H9 (cell line): ENCODE data around the gene MOXD1. TPM values are rescaled to one million over a fixed set of nuclear protein-coding genes. Genes with fewer than 3 reads are reported as not detected.

Source experiments
- DNase-seq: peaks from one replicate; pipeline ENCODE4 v3.0.0-alpha.2; 2017
- H2AFZ ChIP-seq: one replicate; pipeline ENCODE4 v1.6.1; 2013; ENCODE audit warnings: mild to moderate bottlenecking, low read length, control low read depth, moderate library complexity
- H2AK5ac ChIP-seq: 2 replicates; pipeline ENCODE4 v1.6.1; 2013; ENCODE audit warnings: low read length, control low read depth, mixed read lengths; ENCODE audit not compliant: insufficient read length
- H2BK120ac ChIP-seq: one replicate; pipeline ENCODE4 v1.6.1; 2013; ENCODE audit warnings: low read depth, mild to moderate bottlenecking, low read length, control low read depth, inconsistent platforms; ENCODE audit not compliant: poor library complexity, severe bottlenecking
- H2BK12ac ChIP-seq: 2 replicates; pipeline ENCODE4 v1.6.1; 2013; ENCODE audit warnings: low read length, control low read depth, mixed read lengths, low read depth; ENCODE audit not compliant: insufficient read length
- H2BK15ac ChIP-seq: 2 replicates; pipeline ENCODE4 v1.6.1; 2013; ENCODE audit warnings: low read depth, low read length, control low read depth
- H2BK20ac ChIP-seq: one replicate; pipeline ENCODE4 v1.6.1; 2013; ENCODE audit warnings: low read depth, mild to moderate bottlenecking, low read length, control low read depth, inconsistent platforms; ENCODE audit not compliant: poor library complexity, severe bottlenecking
- H2BK5ac ChIP-seq: 2 replicates; pipeline ENCODE4 v1.6.1; 2013; ENCODE audit warnings: low read length, control low read depth, mixed read lengths; ENCODE audit not compliant: insufficient read length
- H3K14ac ChIP-seq: 2 replicates; pipeline ENCODE4 v1.6.1; 2013; ENCODE audit warnings: low read length, control low read depth; ENCODE audit not compliant: insufficient read depth
- H3K18ac ChIP-seq: 2 replicates; pipeline ENCODE4 v1.6.1; 2013; ENCODE audit warnings: low read depth, mild to moderate bottlenecking, mixed read lengths, low read length, control low read depth; ENCODE audit not compliant: insufficient read length
- H3K23ac ChIP-seq: 2 replicates; pipeline ENCODE4 v1.6.1; 2013; ENCODE audit warnings: low read length, control low read depth, mixed read lengths, low read depth; ENCODE audit not compliant: insufficient read length
- H3K23me2 ChIP-seq: 2 replicates; pipeline ENCODE4 v1.6.1; 2013; ENCODE audit warnings: low read depth, mild to moderate bottlenecking, mixed read lengths, low read length, control low read depth; ENCODE audit not compliant: insufficient read length, poor library complexity, severe bottlenecking
- H3K27ac ChIP-seq: 2 replicates; pipeline ENCODE4 v1.5.1; 2013; ENCODE audit warnings: low read length, control low read depth, mixed read lengths, low read depth; ENCODE audit not compliant: insufficient read length
- H3K27me3 ChIP-seq: 2 replicates; pipeline ENCODE4 v1.6.1; 2013; ENCODE audit warnings: low read length, control low read depth, inconsistent platforms; ENCODE audit not compliant: insufficient read depth
- H3K4ac ChIP-seq: 2 replicates; pipeline ENCODE4 v1.6.1; 2013; ENCODE audit warnings: low read depth, mild to moderate bottlenecking, control low read depth, inconsistent platforms, low read length, moderate library complexity
- H3K4me1 ChIP-seq: 2 replicates; pipeline ENCODE4 v1.6.1; 2013; ENCODE audit warnings: low read length, control low read depth, inconsistent platforms; ENCODE audit not compliant: insufficient read depth
- H3K4me2 ChIP-seq: 2 replicates; pipeline ENCODE4 v1.6.1; 2013; ENCODE audit warnings: low read length, control low read depth, mixed read lengths; ENCODE audit not compliant: insufficient read length, insufficient read depth
- H3K56ac ChIP-seq: 2 replicates; pipeline ENCODE4 v1.6.1; 2013; ENCODE audit warnings: low read depth, mild to moderate bottlenecking, mixed read lengths, low read length, control low read depth; ENCODE audit not compliant: insufficient read length
- H3K79me1 ChIP-seq: 2 replicates; pipeline ENCODE4 v1.6.1; 2013; ENCODE audit warnings: low read depth, mild to moderate bottlenecking, moderate library complexity, low read length, control low read depth, inconsistent platforms; ENCODE audit not compliant: insufficient read depth, poor library complexity, severe bottlenecking
- H3K79me2 ChIP-seq: 2 replicates; pipeline ENCODE4 v1.6.1; 2013; ENCODE audit warnings: low read length, control low read depth, inconsistent platforms; ENCODE audit not compliant: insufficient read depth
- H3K9ac ChIP-seq: 2 replicates; pipeline ENCODE4 v1.6.1; 2013; ENCODE audit warnings: low read length, control low read depth, mixed read lengths; ENCODE audit not compliant: insufficient read length; ENCODE audit errors: extremely low read depth
- H3K9me3 ChIP-seq: one replicate; pipeline ENCODE4 v1.6.1; 2013; ENCODE audit warnings: low read depth, low read length, inconsistent platforms; ENCODE audit not compliant: control insufficient read depth
- H3T11ph ChIP-seq: one replicate; pipeline ENCODE4 v1.6.1; 2013; ENCODE audit warnings: mild to moderate bottlenecking, low read length, control low read depth, inconsistent platforms
- H4K20me1 ChIP-seq: one replicate; pipeline ENCODE4 v1.6.1; 2013; ENCODE audit not compliant: control insufficient read depth, insufficient read length, insufficient read depth
- H4K5ac ChIP-seq: 2 replicates; pipeline ENCODE4 v1.6.1; 2013; ENCODE audit warnings: low read depth, mild to moderate bottlenecking, mixed read lengths, low read length, control low read depth; ENCODE audit not compliant: insufficient read length
- H4K8ac ChIP-seq: replicated peaks from 2 replicates; pipeline ENCODE4 v1.6.1; 2013; ENCODE audit warnings: low read length, control low read depth, mixed read lengths, low read depth; ENCODE audit not compliant: insufficient read length
- H4K91ac ChIP-seq: 2 replicates; pipeline ENCODE4 v1.6.1; 2013; ENCODE audit warnings: low read depth, mild to moderate bottlenecking, moderate library complexity, mixed read lengths, low read length, control low read depth; ENCODE audit not compliant: insufficient read length
- H3K27ac Mint-ChIP-seq, 3 experiments: 2 replicates in 2 of 3; 3 replicates in 1 of 3; pipeline ENCODE4 v1.8.0; 2020 to 2021; ENCODE audit warnings: mixed read lengths in 3 of 3, mild to moderate bottlenecking in 1 of 3, moderate library complexity in 1 of 3
- H3K27me3 Mint-ChIP-seq: 2 replicates; pipeline ENCODE4 v1.8.0; 2021; ENCODE audit warnings: low read depth, mild to moderate bottlenecking, moderate library complexity, mixed read lengths
- H3K36me3 Mint-ChIP-seq, 3 experiments: 2 replicates in 2 of 3; 3 replicates in 1 of 3; pipeline ENCODE4 v1.8.0; 2020 to 2021; ENCODE audit warnings: low read depth in 3 of 3, mixed read lengths in 3 of 3; ENCODE audit not compliant: insufficient read depth in 1 of 3
- H3K4me1 Mint-ChIP-seq, 2 experiments: 2 replicates each; pipeline ENCODE4 v1.8.0; 2020; ENCODE audit warnings: mixed read lengths in 2 of 2
- H3K4me3 Mint-ChIP-seq, 2 experiments: 2 replicates in 1 of 2; 3 replicates in 1 of 2; pipeline ENCODE4 v1.8.0; 2020 to 2021; ENCODE audit warnings: mild to moderate bottlenecking in 2 of 2, mixed read lengths in 2 of 2, moderate library complexity in 1 of 2
- H3K9me3 Mint-ChIP-seq, 2 experiments: 2 replicates in 1 of 2; 3 replicates in 1 of 2; pipeline ENCODE4 v1.8.0; 2020; ENCODE audit warnings: mild to moderate bottlenecking in 2 of 2, mixed read lengths in 2 of 2, moderate library complexity in 1 of 2
- CTCF ChIP-seq: fragments of 200-600 bp; sonication (generic); conservative IDR thresholded peaks from 3 replicates; pipeline ENCODE4 v1.8.0; 2021; ENCODE audit warnings: antibody characterized with exemption, mild to moderate bottlenecking
- WGBS: extraction: QIAGEN DNeasy Blood & Tissue Kit; methylation state at CpG from one replicate; pipeline ENCODE4 v1.1.7; 2013; ENCODE audit warnings: missing lambda C conversion rate, low lambda C conversion rate, mixed read lengths; ENCODE audit not compliant: insufficient read length; ENCODE audit errors: extremely low coverage; 5-methylcytosine and 5-hydroxymethylcytosine counted together
- total RNA-seq: library from RNA; stranded (reverse); gene quantifications from 2 replicates; pipeline ENCODE4 v1.2.1, GENCODE V29; 2021

Gene MOXD1
- total RNA-seq, 1 experiment from 2014 or later = 2.3 TPM

DNA sequence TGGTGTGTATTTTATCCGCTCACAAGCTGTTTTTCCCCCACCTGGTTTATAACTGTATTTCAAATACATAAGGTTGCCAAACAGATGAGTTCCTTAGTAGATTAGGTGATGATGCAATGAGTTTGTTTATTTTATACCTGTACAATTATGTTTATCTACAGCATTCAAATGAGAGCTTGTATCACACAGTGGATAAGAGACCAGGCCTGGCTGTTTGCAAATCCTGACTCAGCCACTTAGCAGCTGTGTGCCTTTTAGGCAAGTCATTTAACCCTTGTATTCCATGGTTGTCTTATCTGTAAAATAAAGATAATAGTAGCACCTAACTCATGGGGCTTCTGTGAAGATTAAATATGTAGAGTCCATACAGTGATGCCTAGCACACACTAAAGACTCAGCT lies 143.7 kb downstream of the MOXD1 start:
- no peak overlapping the region for H4K8ac ChIP-seq
- peaks cover 8 to 11% of the 10 kb centered on the region in 2 experiments; a peak in 2 of 5 replicates for H3K9me3 Mint-ChIP-seq
- no peak overlapping the region for H2AFZ ChIP-seq
- H4K5ac ChIP-seq = no peak overlapping the region
- H3K14ac ChIP-seq = no peak overlapping the region
- H2BK12ac ChIP-seq = no peak overlapping the region
- H3K9ac ChIP-seq = no peak overlapping the region
- no peak overlapping the region for H4K91ac ChIP-seq
- peaks cover 0 to 7% (median 7%) of the 10 kb centered on the region in 3 experiments; a peak in 4 of 7 replicates for H3K36me3 Mint-ChIP-seq
- H2BK120ac ChIP-seq = no peak overlapping the region
- H3K79me2 ChIP-seq = no peaks in the 10 kb centered on the region
- peaks cover 10% of the 10 kb centered on the region; the same call in 1 of the 2 replicates for H3K27me3 Mint-ChIP-seq
- H3K23ac ChIP-seq = no peak overlapping the region
- H3K9me3 ChIP-seq = no peaks in the 10 kb centered on the region
- no peak overlapping the region for H2BK15ac ChIP-seq
- TF ChIP-seq CTCF = no peak
- H2AK5ac ChIP-seq = no peak overlapping the region
- peaks cover 17 to 18% of the 10 kb centered on the region in 2 experiments for H3K4me1 Mint-ChIP-seq
- H3K27me3 ChIP-seq = no peaks in the 10 kb centered on the region
- H3K79me1 ChIP-seq = no peaks in the 10 kb centered on the region
- no peaks in the 10 kb centered on the region for H4K20me1 ChIP-seq
- no peak for DNase-seq
- H3T11ph ChIP-seq = no peak overlapping the region
- H3K27ac ChIP-seq = no peak overlapping the region
- no CpG with 5 or more reads among the region's 1 CpG for WGBS
- H3K4ac ChIP-seq = no peak overlapping the region
- no peaks in the 10 kb centered on the region for H3K23me2 ChIP-seq
- H3K18ac ChIP-seq = no peak overlapping the region
- H3K4me2 ChIP-seq = no peak overlapping the region
- H2BK5ac ChIP-seq = no peak overlapping the region
- H3K56ac ChIP-seq = no peak overlapping the region
- H3K27ac Mint-ChIP-seq = no peak overlapping the region
- H2BK20ac ChIP-seq = no peak overlapping the region
- H3K4me3 Mint-ChIP-seq = no peak overlapping the region
- H3K4me1 ChIP-seq = no peaks in the 10 kb centered on the region
